GM23338 (cell line): ENCODE data around the gene S100A8. TPM values are rescaled to one million over a fixed set of nuclear protein-coding genes. Genes with fewer than 3 reads are reported as not detected.

ENCODE experiments used
- ATAC-seq: fragments of 200-7000 bp; cut with Tn5 transposase; 3 replicates; pipeline ENCODE4 v1.9.1; 2020
- DNase-seq: peaks from one replicate; pipeline ENCODE4 v3.0.0-alpha.2; 2015; ENCODE audit warnings: low spot score
- H2AFZ ChIP-seq: fragments of 200-600 bp; sonication (generic); 2 replicates; pipeline ENCODE4 v1.8.0; 2016; ENCODE audit warnings: antibody characterized with exemption, mild to moderate bottlenecking, moderate library complexity
- H3F3A ChIP-seq: fragments of 200-600 bp; sonication (generic); replicated peaks from 2 replicates; pipeline ENCODE4 v1.8.0; 2017; ENCODE audit warnings: antibody characterized with exemption, mixed run types, low read depth
- H3K27ac ChIP-seq: fragments of 200-600 bp; sonication (generic); 2 replicates; pipeline ENCODE4 v1.6.1; 2016; ENCODE audit warnings: low read depth
- H3K27me3 ChIP-seq: fragments of 200-600 bp; sonication (generic); 2 replicates; pipeline ENCODE4 v1.8.0; 2016; ENCODE audit warnings: mild to moderate bottlenecking, mixed run types, moderate library complexity; ENCODE audit not compliant: insufficient read depth
- H3K36me3 ChIP-seq: fragments of 200-600 bp; sonication (generic); 2 replicates; pipeline ENCODE4 v1.8.0; 2016; ENCODE audit warnings: mild to moderate bottlenecking; ENCODE audit not compliant: insufficient read depth
- H3K4me1 ChIP-seq: fragments of 200-600 bp; sonication (generic); 2 replicates; pipeline ENCODE4 v1.8.0; 2016; ENCODE audit warnings: mild to moderate bottlenecking, moderate library complexity; ENCODE audit not compliant: insufficient read depth
- H3K4me2 ChIP-seq: fragments of 200-600 bp; sonication (generic); 2 replicates; pipeline ENCODE4 v1.7.1; 2017; ENCODE audit warnings: mixed run types
- H3K4me3 ChIP-seq: fragments of 200-600 bp; sonication (generic); 2 replicates; pipeline ENCODE4 v1.6.1; 2016; ENCODE audit warnings: mixed run types
- H3K79me2 ChIP-seq: fragments of 200-600 bp; sonication (generic); replicated peaks from 2 replicates; pipeline ENCODE4 v1.8.0; 2017; ENCODE audit warnings: mild to moderate bottlenecking; ENCODE audit not compliant: insufficient read depth
- H3K9me2 ChIP-seq: fragments of 200-600 bp; sonication (generic); 2 replicates; pipeline ENCODE4 v1.8.0; 2017; ENCODE audit not compliant: insufficient read depth
- H4K20me1 ChIP-seq: fragments of 200-600 bp; sonication (generic); replicated peaks from 2 replicates; pipeline ENCODE4 v1.8.0; 2017; ENCODE audit warnings: mild to moderate bottlenecking; ENCODE audit not compliant: insufficient read depth
- H3K27ac Mint-ChIP-seq: 2 replicates; pipeline ENCODE4 v1.8.0; 2020; ENCODE audit warnings: inconsistent platforms, mild to moderate bottlenecking, moderate library complexity, mixed read lengths
- H3K27me3 Mint-ChIP-seq: 3 replicates; pipeline ENCODE4 v1.8.0; 2022; ENCODE audit warnings: low read depth, mild to moderate bottlenecking, moderate library complexity, mixed read lengths, inconsistent platforms; ENCODE audit not compliant: insufficient read depth, poor library complexity
- H3K36me3 Mint-ChIP-seq: 3 replicates; pipeline ENCODE4 v1.8.0; 2021; ENCODE audit warnings: low read depth, mild to moderate bottlenecking, inconsistent platforms, moderate library complexity, mixed read lengths
- H3K4me1 Mint-ChIP-seq: 3 replicates; pipeline ENCODE4 v1.8.0; 2020; ENCODE audit warnings: mild to moderate bottlenecking, inconsistent platforms, mixed read lengths
- H3K4me3 Mint-ChIP-seq: 3 replicates; pipeline ENCODE4 v1.8.0; 2021; ENCODE audit warnings: moderate library complexity, mild to moderate bottlenecking, inconsistent platforms, mixed read lengths
- H3K9me3 Mint-ChIP-seq: 3 replicates; pipeline ENCODE4 v1.8.0; 2020; ENCODE audit warnings: moderate library complexity, mild to moderate bottlenecking, inconsistent platforms, mixed read lengths
- CREB1 ChIP-seq: fragments of 250-450 bp; sonication (Bioruptor Pico); IDR thresholded peaks from 2 replicates; pipeline ENCODE4 v1.5.0; 2020; ENCODE audit warnings: low read depth, mild to moderate bottlenecking, moderate library complexity
- EZH2 ChIP-seq: fragments of 200-600 bp; sonication (generic); IDR thresholded peaks from one replicate; pipeline ENCODE4 v1.8.0; 2017; ENCODE audit warnings: antibody characterized with exemption, mild to moderate bottlenecking, low read depth; ENCODE audit not compliant: unreplicated experiment
- EZH2phosphoT487 ChIP-seq: fragments of 200-600 bp; sonication (generic); IDR thresholded peaks from one replicate; pipeline ENCODE4 v1.8.1; 2018; ENCODE audit warnings: antibody characterized with exemption; ENCODE audit not compliant: unreplicated experiment
- POLR2AphosphoS5 ChIP-seq: IDR thresholded peaks from 2 replicates; pipeline ENCODE4 v1.6.1; 2016; ENCODE audit warnings: antibody characterized with exemption, low read depth
- ZNF114 ChIP-seq: fragments of 250-450 bp; sonication (Bioruptor Pico); IDR thresholded peaks from 2 replicates; pipeline ENCODE4 v1.5.0; 2020; ENCODE audit warnings: mild to moderate bottlenecking, moderate library complexity
- ZNF331 ChIP-seq: fragments of 250-450 bp; sonication (Bioruptor Pico); IDR thresholded peaks from 2 replicates; pipeline ENCODE4 v1.5.0; 2020; ENCODE audit warnings: low read depth, mild to moderate bottlenecking, moderate library complexity
- polyA plus RNA-seq: library from polyadenylated mRNA; unstranded; fragments of >200 nt; fragmentation: Nextera tagmentation; extraction: Ambion mirVana; gene quantifications from 2 replicates; pipeline ENCODE4 v1.2.1, GENCODE V29; 2016
- total RNA-seq: library from RNA; depleted of rRNA; stranded (reverse); fragments of >200 nt; shearing (Covaris generic); gene quantifications from 2 replicates; pipeline ENCODE4 v1.2.3, GENCODE V29; 2014
- TF ChIP-seq, protein P1 (sequence below), 2 experiments: fragments of 200-600 bp in 1 of 2; sonication (generic) in 1 of 2; conservative IDR thresholded peaks; 2 replicates each; pipeline versions ENCODE4 v1.5.1 to v1.6.1; 2016 to 2017; ENCODE audit warnings: antibody characterized with exemption in 2 of 2, low read depth in 2 of 2, mild to moderate bottlenecking in 2 of 2, moderate library complexity in 1 of 2
- TF ChIP-seq, protein P2 (sequence below): IDR thresholded peaks from one replicate; pipeline ENCODE4 v1.6.1; 2018; ENCODE audit warnings: antibody characterized with exemption; ENCODE audit not compliant: unreplicated experiment
- TF ChIP-seq, protein P3 (sequence below): fragments of 250-450 bp; sonication (Bioruptor Pico); IDR thresholded peaks from 2 replicates; pipeline ENCODE4 v1.5.0; 2020; ENCODE audit warnings: mild to moderate bottlenecking, moderate library complexity

S100A8 gene
- total and polyA plus RNA-seq, 2 experiments from 2014 or later, result not detected

DNA sequence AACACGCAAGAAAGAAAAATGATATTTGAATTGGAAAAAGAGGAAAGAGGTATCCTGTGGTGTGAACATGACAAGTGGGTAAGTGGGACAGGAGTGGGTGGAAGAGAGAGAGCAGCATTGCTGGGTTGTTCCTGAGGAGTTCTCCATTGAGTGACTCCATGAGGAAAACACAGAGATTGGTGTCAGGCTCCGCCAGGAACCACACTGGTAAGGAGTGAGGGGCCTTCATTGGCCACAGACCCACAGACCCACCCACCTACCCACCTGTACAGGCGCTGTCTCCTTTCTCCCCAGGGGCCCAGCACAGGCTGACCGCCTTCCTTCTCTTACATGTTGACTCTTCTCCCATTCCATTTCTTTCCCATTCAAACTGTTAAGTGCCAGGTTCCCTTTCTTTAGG is 46.4 kb upstream of the S100A8 start:
- Histone ChIP-seq H3K4me2 (no peak overlapping the region), H3F3A (no peaks in the 10 kb centered on the region), H4K20me1 (no peaks in the 10 kb centered on the region), H3K79me2 (no peaks in the 10 kb centered on the region), H3K27ac (no peak overlapping the region), H3K4me1 (no peaks in the 10 kb centered on the region), H2AFZ (no peak overlapping the region), H3K36me3 (no peaks in the 10 kb centered on the region), H3K9me2 (no peaks in the 10 kb centered on the region), H3K4me3 (no peak overlapping the region), H3K27me3 (no peaks in the 10 kb centered on the region)
- no peaks in the 10 kb centered on the region for H3K36me3 Mint-ChIP-seq
- H3K4me3 Mint-ChIP-seq, result no peak overlapping the region
- H3K9me3 Mint-ChIP-seq, result no peaks in the 10 kb centered on the region; the same call in 1 of the 3 replicates
- no peaks in the 10 kb centered on the region; the same call in 2 of the 3 replicates for H3K4me1 Mint-ChIP-seq
- H3K27ac Mint-ChIP-seq, result no peak overlapping the region
- TF ChIP-seq CREB1 (CRISPR knock-in tag), result no peak
- no peak for DNase-seq
- peaks cover 6% of the 10 kb centered on the region for H3K27me3 Mint-ChIP-seq
- no peak for ATAC-seq

DNA sequence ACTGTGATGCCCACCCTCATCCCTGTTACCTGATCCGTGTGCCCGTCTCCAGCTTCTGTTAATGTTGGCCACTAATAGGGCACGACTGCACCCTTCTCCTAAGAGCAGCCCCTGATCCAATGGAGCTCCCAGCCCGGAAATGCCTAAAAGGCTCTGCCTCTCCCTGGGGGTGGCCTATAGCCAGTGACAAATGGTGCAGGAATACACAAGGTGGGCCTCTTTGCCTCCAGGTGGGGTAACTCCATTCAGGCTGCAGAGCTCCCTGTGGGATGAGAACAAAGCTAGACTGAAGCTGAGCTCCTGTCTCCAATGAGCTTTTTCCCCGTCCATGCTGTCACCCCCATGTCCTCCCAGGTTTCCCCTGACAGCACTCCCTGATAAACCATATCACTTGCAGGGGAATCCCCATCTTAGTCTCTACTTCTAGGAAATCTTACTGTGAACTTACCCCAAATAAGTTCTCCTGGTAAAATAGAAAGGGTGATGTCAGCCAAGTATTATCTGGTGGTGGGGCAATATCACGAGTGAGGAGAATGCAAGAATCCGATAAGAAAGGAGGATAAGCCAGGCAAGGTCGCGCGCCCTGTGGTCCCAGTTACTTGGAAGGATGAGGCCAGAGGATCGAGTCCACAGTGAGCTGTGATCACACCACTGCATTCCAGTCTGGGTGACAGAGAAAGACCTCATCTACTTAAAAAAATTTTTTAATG is 44.0 kb upstream of the S100A8 start:
- H3K27me3 Mint-ChIP-seq, result peaks cover 8% of the 10 kb centered on the region
- Histone ChIP-seq H3F3A (no peaks in the 10 kb centered on the region), H3K4me3 (no peak overlapping the region), H3K27ac (no peak overlapping the region), H3K4me1 (no peaks in the 10 kb centered on the region), H4K20me1 (no peaks in the 10 kb centered on the region), H3K9me2 (no peaks in the 10 kb centered on the region), H3K4me2 (no peak overlapping the region), H3K36me3 (no peaks in the 10 kb centered on the region), H3K79me2 (no peaks in the 10 kb centered on the region), H2AFZ (0 out of 2 replicates have a peak overlapping the region, but pooled peaks have one; percentile 14), H3K27me3 (no peaks in the 10 kb centered on the region)
- no peak overlapping the region for H3K27ac Mint-ChIP-seq
- H3K36me3 Mint-ChIP-seq, result no peaks in the 10 kb centered on the region
- no peak overlapping the region for H3K4me3 Mint-ChIP-seq
- no peak for ATAC-seq
- DNase-seq, result no peak
- H3K9me3 Mint-ChIP-seq, result no peaks in the 10 kb centered on the region; the same call in 1 of the 3 replicates
- H3K4me1 Mint-ChIP-seq, result no peaks in the 10 kb centered on the region; the same call in 2 of the 3 replicates
- TF ChIP-seq, protein P1, sequence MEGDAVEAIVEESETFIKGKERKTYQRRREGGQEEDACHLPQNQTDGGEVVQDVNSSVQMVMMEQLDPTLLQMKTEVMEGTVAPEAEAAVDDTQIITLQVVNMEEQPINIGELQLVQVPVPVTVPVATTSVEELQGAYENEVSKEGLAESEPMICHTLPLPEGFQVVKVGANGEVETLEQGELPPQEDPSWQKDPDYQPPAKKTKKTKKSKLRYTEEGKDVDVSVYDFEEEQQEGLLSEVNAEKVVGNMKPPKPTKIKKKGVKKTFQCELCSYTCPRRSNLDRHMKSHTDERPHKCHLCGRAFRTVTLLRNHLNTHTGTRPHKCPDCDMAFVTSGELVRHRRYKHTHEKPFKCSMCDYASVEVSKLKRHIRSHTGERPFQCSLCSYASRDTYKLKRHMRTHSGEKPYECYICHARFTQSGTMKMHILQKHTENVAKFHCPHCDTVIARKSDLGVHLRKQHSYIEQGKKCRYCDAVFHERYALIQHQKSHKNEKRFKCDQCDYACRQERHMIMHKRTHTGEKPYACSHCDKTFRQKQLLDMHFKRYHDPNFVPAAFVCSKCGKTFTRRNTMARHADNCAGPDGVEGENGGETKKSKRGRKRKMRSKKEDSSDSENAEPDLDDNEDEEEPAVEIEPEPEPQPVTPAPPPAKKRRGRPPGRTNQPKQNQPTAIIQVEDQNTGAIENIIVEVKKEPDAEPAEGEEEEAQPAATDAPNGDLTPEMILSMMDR (conservative IDR thresholded peaks at IDR 0.05; ENCODE audit: low read depth in 2 of 2), result no peak
- TF ChIP-seq POLR2AphosphoS5, result no peak
- no peak for TF ChIP-seq ZNF331 (CRISPR knock-in tag)
- TF ChIP-seq, protein P2, sequence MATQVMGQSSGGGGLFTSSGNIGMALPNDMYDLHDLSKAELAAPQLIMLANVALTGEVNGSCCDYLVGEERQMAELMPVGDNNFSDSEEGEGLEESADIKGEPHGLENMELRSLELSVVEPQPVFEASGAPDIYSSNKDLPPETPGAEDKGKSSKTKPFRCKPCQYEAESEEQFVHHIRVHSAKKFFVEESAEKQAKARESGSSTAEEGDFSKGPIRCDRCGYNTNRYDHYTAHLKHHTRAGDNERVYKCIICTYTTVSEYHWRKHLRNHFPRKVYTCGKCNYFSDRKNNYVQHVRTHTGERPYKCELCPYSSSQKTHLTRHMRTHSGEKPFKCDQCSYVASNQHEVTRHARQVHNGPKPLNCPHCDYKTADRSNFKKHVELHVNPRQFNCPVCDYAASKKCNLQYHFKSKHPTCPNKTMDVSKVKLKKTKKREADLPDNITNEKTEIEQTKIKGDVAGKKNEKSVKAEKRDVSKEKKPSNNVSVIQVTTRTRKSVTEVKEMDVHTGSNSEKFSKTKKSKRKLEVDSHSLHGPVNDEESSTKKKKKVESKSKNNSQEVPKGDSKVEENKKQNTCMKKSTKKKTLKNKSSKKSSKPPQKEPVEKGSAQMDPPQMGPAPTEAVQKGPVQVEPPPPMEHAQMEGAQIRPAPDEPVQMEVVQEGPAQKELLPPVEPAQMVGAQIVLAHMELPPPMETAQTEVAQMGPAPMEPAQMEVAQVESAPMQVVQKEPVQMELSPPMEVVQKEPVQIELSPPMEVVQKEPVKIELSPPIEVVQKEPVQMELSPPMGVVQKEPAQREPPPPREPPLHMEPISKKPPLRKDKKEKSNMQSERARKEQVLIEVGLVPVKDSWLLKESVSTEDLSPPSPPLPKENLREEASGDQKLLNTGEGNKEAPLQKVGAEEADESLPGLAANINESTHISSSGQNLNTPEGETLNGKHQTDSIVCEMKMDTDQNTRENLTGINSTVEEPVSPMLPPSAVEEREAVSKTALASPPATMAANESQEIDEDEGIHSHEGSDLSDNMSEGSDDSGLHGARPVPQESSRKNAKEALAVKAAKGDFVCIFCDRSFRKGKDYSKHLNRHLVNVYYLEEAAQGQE, result no peak
- TF ChIP-seq ZNF114 (CRISPR knock-in tag), result no peak
- TF ChIP-seq CREB1 (CRISPR knock-in tag), result no peak
- TF ChIP-seq EZH2phosphoT487, result no peak
- TF ChIP-seq EZH2, result no peak
- TF ChIP-seq, protein P3, sequence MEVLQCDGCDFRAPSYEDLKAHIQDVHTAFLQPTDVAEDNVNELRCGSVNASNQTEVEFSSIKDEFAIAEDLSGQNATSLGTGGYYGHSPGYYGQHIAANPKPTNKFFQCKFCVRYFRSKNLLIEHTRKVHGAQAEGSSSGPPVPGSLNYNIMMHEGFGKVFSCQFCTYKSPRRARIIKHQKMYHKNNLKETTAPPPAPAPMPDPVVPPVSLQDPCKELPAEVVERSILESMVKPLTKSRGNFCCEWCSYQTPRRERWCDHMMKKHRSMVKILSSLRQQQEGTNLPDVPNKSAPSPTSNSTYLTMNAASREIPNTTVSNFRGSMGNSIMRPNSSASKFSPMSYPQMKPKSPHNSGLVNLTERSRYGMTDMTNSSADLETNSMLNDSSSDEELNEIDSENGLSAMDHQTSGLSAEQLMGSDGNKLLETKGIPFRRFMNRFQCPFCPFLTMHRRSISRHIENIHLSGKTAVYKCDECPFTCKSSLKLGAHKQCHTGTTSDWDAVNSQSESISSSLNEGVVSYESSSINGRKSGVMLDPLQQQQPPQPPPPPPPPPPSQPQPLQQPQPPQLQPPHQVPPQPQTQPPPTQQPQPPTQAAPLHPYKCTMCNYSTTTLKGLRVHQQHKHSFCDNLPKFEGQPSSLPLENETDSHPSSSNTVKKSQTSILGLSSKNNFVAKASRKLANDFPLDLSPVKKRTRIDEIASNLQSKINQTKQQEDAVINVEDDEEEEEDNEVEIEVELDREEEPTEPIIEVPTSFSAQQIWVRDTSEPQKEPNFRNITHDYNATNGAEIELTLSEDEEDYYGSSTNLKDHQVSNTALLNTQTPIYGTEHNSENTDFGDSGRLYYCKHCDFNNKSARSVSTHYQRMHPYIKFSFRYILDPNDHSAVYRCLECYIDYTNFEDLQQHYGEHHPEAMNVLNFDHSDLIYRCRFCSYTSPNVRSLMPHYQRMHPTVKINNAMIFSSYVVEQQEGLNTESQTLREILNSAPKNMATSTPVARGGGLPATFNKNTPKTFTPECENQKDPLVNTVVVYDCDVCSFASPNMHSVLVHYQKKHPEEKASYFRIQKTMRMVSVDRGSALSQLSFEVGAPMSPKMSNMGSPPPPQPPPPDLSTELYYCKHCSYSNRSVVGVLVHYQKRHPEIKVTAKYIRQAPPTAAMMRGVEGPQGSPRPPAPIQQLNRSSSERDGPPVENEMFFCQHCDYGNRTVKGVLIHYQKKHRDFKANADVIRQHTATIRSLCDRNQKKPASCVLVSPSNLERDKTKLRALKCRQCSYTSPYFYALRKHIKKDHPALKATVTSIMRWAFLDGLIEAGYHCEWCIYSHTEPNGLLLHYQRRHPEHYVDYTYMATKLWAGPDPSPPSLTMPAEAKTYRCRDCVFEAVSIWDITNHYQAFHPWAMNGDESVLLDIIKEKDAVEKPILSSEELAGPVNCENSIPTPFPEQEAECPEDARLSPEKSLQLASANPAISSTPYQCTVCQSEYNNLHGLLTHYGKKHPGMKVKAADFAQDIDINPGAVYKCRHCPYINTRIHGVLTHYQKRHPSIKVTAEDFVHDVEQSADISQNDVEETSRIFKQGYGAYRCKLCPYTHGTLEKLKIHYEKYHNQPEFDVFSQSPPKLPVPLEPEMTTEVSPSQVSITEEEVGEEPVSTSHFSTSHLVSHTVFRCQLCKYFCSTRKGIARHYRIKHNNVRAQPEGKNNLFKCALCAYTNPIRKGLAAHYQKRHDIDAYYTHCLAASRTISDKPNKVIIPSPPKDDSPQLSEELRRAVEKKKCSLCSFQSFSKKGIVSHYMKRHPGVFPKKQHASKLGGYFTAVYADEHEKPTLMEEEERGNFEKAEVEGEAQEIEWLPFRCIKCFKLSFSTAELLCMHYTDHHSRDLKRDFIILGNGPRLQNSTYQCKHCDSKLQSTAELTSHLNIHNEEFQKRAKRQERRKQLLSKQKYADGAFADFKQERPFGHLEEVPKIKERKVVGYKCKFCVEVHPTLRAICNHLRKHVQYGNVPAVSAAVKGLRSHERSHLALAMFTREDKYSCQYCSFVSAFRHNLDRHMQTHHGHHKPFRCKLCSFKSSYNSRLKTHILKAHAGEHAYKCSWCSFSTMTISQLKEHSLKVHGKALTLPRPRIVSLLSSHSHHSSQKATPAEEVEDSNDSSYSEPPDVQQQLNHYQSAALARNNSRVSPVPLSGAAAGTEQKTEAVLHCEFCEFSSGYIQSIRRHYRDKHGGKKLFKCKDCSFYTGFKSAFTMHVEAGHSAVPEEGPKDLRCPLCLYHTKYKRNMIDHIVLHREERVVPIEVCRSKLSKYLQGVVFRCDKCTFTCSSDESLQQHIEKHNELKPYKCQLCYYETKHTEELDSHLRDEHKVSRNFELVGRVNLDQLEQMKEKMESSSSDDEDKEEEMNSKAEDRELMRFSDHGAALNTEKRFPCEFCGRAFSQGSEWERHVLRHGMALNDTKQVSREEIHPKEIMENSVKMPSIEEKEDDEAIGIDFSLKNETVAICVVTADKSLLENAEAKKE (CRISPR knock-in tag), result no peak
